Prostate gland (tissue), 2 donors: ENCODE measurements around the gene MRPS27.

Experiments
- POLR2A ChIP-seq: fragments of 450-650 bp; IDR thresholded peaks from one replicate; pipeline ENCODE4 v1.6.1; 2016; ENCODE audit warnings: antibody characterized with exemption, mild to moderate bottlenecking
- POLR2AphosphoS5 ChIP-seq: sonication (generic); formaldehyde crosslinking; IDR thresholded peaks from one replicate; pipeline ENCODE4 v1.6.1; 2017; ENCODE audit warnings: antibody characterized with exemption
- TF ChIP-seq, protein P1 (sequence below), 4 experiments: fragments of 200-600 bp in 2 of 4; fragments of 450-650 bp in 2 of 4; sonication (generic) in 2 of 4; IDR thresholded peaks; 1 replicate in 3 of 4; 2 replicates in 1 of 4; pipeline ENCODE4 v1.5.1; 2016 to 2019; ENCODE audit warnings: antibody characterized with exemption in 4 of 4, mild to moderate bottlenecking in 2 of 4, moderate library complexity in 2 of 4

DNA sequence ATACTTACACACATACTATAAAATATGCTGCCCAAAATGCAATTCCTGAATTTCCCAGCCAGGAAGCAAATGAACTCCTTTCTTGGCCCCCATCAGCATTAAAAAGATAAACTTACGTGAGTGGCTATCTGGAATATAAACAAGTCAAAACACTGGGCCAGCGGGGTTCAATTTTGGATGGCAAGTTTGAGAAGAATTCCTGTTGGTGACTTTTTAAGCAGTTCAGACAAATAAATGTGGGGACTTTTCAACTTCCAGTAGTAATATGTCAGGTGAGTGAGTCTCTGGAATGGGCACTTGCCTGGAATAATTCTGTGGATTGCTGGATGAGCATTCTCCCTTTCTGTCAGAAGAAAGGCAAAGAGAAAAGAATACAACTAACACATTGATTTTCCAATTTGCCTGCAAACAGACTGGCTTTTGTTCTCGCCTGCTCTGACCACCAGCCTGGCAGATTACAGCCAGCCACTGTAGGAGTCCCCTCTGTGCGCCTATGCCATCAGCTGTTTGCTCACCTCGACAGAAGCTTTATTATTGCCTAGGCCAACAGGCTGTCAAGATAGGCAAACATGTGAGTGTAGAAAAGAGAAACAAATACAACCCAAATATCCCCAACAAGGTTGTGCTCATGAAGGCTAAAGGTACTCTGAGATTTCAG lies 78.6 kb downstream of the MRPS27 start:
- TF ChIP-seq, protein P1, sequence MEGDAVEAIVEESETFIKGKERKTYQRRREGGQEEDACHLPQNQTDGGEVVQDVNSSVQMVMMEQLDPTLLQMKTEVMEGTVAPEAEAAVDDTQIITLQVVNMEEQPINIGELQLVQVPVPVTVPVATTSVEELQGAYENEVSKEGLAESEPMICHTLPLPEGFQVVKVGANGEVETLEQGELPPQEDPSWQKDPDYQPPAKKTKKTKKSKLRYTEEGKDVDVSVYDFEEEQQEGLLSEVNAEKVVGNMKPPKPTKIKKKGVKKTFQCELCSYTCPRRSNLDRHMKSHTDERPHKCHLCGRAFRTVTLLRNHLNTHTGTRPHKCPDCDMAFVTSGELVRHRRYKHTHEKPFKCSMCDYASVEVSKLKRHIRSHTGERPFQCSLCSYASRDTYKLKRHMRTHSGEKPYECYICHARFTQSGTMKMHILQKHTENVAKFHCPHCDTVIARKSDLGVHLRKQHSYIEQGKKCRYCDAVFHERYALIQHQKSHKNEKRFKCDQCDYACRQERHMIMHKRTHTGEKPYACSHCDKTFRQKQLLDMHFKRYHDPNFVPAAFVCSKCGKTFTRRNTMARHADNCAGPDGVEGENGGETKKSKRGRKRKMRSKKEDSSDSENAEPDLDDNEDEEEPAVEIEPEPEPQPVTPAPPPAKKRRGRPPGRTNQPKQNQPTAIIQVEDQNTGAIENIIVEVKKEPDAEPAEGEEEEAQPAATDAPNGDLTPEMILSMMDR (IDR thresholded peaks at IDR 0.05), result no peak
- no peak for TF ChIP-seq POLR2AphosphoS5
- no peak for TF ChIP-seq POLR2A
